Tibial nerve (tissue), 4 donors: ENCODE results near the gene PSMC5.

ENCODE experiments used
- EP300 ChIP-seq, 2 donors: sonication (generic); formaldehyde crosslinking; IDR thresholded peaks; one replicate each; pipeline ENCODE4 v1.6.1; 2017; ENCODE audit warnings: antibody characterized with exemption in 2 of 2, mild to moderate bottlenecking in 1 of 2
- POLR2A ChIP-seq, 2 donors: fragments of 450-650 bp; IDR thresholded peaks; one replicate each; pipeline ENCODE4 v1.6.1; 2017; ENCODE audit warnings: antibody characterized with exemption in 2 of 2, mild to moderate bottlenecking in 2 of 2, moderate library complexity in 2 of 2
- TF ChIP-seq, protein P1 (sequence below), 5 experiments: fragments of 200-600 bp in 3 of 5; fragments of 450-650 bp in 2 of 5; sonication (generic) in 3 of 5; IDR thresholded peaks; one replicate each; pipeline ENCODE4 v1.5.1; 2016 to 2019; ENCODE audit warnings: antibody characterized with exemption in 5 of 5, mild to moderate bottlenecking in 3 of 5, moderate library complexity in 2 of 5

DNA sequence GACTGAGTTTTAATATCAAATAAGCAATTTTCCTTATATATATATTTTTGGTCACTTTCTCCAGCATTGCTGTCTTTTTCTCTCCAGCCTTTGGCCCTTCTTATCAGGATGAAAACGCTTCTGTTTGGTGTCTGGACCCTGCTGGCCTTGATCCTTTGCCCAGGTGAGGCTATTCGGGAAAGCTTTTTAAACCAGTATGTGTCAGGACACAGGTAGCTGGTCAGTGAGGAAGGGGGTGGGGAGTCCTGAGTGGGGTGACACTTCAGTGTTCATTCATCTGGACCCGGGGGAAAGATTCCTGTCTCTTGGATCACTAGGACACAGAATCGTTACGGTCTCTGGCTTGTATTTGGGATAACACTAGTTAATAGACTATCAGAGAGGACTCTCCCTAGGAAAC is 27.5 kb downstream of the PSMC5 start:
- TF ChIP-seq POLR2A (IDR thresholded peaks at IDR 0.05) (no peak), EP300 (IDR thresholded peaks at IDR 0.05) (no peak)
- TF ChIP-seq, protein P1, sequence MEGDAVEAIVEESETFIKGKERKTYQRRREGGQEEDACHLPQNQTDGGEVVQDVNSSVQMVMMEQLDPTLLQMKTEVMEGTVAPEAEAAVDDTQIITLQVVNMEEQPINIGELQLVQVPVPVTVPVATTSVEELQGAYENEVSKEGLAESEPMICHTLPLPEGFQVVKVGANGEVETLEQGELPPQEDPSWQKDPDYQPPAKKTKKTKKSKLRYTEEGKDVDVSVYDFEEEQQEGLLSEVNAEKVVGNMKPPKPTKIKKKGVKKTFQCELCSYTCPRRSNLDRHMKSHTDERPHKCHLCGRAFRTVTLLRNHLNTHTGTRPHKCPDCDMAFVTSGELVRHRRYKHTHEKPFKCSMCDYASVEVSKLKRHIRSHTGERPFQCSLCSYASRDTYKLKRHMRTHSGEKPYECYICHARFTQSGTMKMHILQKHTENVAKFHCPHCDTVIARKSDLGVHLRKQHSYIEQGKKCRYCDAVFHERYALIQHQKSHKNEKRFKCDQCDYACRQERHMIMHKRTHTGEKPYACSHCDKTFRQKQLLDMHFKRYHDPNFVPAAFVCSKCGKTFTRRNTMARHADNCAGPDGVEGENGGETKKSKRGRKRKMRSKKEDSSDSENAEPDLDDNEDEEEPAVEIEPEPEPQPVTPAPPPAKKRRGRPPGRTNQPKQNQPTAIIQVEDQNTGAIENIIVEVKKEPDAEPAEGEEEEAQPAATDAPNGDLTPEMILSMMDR (IDR thresholded peaks at IDR 0.05): no peak
